HG02943 (cell line): ENCODE measurements around the gene SUB1.

ENCODE experiments used
- ATAC-seq: cut with Tn5 transposase; IDR thresholded peaks from one replicate; pipeline ENCODE4 v1.9.1; 2021; ENCODE audit warnings: mild to moderate bottlenecking, low read depth, moderate library complexity; ENCODE audit not compliant: unreplicated experiment

SUB1 gene

GRCh38 chr5:32563614-32564013 lies 21.7 kb upstream of the SUB1 start:
- ATAC-seq: no peak

GRCh38 chr5:32565145-32565544 lies 20.2 kb upstream of the SUB1 start:
- ATAC-seq: no peak

- ATAC-seq: no peak
Measured at GRCh38 chr5:32566319-32567111, 18.8 kb upstream of the SUB1 start.

- no peak for ATAC-seq
Measured at GRCh38 chr5:32571128-32571527, 14.2 kb upstream of the SUB1 start.

- peak; percentile 92 for ATAC-seq
Measured at GRCh38 chr5:32572778-32573480, 12.4 kb upstream of the SUB1 start.

- ATAC-seq: peak; percentile 9
Measured at GRCh38 chr5:32573481-32573854, 11.9 kb upstream of the SUB1 start.

- ATAC-seq: no peak
Measured at GRCh38 chr5:32574540-32575175, 10.7 kb upstream of the SUB1 start.

GRCh38 chr5:32578363-32578762 lies 7.0 kb upstream of the SUB1 start:
- no peak for ATAC-seq

GRCh38 chr5:32578764-32579163 lies 6.6 kb upstream of the SUB1 start:
- no peak for ATAC-seq

GRCh38 chr5:32581010-32581785 lies 4.2 kb upstream of the SUB1 start:
- ATAC-seq: no peak

GRCh38 chr5:32583582-32584232 lies 1.6 kb upstream of the SUB1 start:
- peak; percentile 65 for ATAC-seq

GRCh38 chr5:32584646-32585045 lies 711 bp upstream of the SUB1 start:
- ATAC-seq: no peak

GRCh38 chr5:32585122-32585445 lies 273 bp upstream of the SUB1 start:
- no peak for ATAC-seq

GRCh38 chr5:32586276-32586599 lies 881 bp downstream of the SUB1 start:
- no peak for ATAC-seq

- ATAC-seq: no peak
Measured at GRCh38 chr5:32587067-32587551, 1.8 kb downstream of the SUB1 start.

- ATAC-seq: no peak
Measured at GRCh38 chr5:32589416-32589815, 4.1 kb downstream of the SUB1 start.

GRCh38 chr5:32589942-32590869 lies 4.8 kb downstream of the SUB1 start:
- ATAC-seq: no peak

- no peak for ATAC-seq
Measured at GRCh38 chr5:32595118-32595517, 9.8 kb downstream of the SUB1 start.

- ATAC-seq: no peak
Measured at GRCh38 chr5:32597041-32597629, 11.8 kb downstream of the SUB1 start.
